Activated CD4-positive, alpha-beta T cell treated with anti-CD3 and anti-CD28 coated beads, Interleukin-2, Interleukin-4, amounts not matched to agents 100 ng/mL and 50 ng/mL, durations not matched to agents 16 hours and 8 hours (primary cell): ENCODE measurements around the gene IFT88.
A peak's percentile ranks its signal among the peaks of the same experiment; 100 is the strongest.

Source experiments
- DNase-seq: peaks from one replicate; pipeline ENCODE4 v3.0.0-alpha.2; 2020; ENCODE audit warnings: low spot score

The IFT88 gene, protein sequence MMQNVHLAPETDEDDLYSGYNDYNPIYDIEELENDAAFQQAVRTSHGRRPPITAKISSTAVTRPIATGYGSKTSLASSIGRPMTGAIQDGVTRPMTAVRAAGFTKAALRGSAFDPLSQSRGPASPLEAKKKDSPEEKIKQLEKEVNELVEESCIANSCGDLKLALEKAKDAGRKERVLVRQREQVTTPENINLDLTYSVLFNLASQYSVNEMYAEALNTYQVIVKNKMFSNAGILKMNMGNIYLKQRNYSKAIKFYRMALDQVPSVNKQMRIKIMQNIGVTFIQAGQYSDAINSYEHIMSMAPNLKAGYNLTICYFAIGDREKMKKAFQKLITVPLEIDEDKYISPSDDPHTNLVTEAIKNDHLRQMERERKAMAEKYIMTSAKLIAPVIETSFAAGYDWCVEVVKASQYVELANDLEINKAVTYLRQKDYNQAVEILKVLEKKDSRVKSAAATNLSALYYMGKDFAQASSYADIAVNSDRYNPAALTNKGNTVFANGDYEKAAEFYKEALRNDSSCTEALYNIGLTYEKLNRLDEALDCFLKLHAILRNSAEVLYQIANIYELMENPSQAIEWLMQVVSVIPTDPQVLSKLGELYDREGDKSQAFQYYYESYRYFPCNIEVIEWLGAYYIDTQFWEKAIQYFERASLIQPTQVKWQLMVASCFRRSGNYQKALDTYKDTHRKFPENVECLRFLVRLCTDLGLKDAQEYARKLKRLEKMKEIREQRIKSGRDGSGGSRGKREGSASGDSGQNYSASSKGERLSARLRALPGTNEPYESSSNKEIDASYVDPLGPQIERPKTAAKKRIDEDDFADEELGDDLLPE

DNA sequence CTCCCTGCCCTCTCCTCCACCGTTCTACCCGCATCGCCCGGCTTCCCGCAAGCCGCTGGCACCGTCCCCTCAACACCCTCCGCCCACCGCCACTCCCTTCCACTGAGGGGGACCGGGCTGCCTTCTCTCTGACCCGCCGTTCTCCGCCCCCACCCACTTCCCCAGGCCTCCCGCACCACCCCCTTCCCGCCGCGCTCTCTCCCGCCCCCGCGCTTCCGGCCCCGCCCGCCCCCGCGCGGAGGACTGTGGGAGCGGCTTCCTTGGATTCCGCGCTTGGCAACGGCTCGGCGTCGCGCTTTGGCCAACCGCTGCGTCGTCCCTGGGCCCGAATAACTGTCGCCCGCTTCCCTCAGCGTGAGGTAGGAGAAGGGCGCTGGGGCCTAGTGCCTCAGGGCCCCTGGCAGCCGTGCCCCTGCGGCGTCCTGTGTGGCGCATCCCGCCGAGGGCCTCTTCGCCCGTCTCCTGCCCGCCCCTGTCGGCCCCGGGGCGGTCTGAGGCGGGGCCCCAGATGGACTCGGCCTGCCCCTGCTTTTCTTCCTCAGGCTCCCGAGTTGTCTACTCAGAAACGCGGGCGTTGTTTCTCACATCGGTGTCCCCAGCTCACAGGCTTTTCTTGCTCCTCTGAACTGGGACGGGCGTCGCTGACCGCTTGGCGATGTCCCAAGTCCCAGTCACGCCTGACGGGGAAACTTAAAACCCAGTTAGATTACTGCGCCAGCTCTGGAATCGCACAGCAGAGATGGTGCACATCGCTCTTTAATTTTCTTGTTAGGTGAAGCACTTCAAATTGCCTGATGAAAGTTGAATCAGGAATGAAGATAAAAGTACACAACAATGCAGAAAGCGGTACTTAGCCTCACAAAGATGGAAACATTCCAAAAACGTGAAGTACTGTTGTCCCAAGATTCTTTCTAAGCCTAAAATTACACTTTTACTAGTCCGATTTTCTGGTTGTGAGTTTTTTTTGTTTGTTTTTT, at the start of gene IFT88:
Gene IFT88, plus strand, starts transcription at position 260 of the 977 bp plus-strand sequence. CDS start 7,229 bp downstream, outside the sequence.
- peak; percentile 88 for DNase-seq

DNA sequence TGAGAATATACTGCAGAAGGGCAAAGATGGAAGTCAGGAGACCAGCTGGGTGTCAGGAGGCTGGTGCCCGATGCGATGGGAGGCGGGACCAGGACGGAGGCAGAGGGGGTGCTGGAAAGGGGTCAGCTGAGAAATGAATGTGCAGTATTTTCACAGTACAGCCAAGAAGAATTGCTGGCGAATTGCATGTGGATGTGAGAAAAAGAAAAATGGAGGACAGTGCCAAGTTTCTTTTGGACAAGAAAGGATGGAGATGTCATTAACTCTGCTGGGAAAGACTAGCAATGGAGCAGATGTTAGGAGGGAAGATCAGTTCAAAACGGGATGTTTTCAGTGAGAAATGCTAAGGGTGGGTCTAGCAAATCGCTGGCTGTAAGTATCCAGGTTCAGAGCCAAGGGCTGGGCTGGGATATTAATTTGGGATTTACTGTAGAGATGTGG, 48.3 kb upstream of the IFT88 start:
- DNase-seq, result no peak

DNA sequence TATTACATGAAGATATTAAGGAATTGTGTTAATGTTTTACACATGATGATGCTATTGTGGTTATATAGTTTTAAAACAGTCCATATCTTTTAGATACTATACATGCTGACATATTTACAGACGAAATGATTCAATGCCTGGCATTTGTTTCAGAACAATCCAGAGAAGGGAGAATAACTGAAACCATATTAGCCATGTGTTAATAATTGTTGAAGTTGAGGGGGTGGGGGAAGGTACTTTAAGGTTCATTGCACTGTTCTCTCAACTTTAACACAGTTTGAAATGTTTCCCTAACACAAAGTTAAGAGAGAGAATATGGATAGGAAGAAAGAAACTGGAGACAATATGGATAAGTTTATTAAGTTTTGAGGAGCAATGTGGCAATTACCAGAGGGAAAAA, 47.1 kb upstream of the IFT88 start:
- DNase-seq, result no peak

DNA sequence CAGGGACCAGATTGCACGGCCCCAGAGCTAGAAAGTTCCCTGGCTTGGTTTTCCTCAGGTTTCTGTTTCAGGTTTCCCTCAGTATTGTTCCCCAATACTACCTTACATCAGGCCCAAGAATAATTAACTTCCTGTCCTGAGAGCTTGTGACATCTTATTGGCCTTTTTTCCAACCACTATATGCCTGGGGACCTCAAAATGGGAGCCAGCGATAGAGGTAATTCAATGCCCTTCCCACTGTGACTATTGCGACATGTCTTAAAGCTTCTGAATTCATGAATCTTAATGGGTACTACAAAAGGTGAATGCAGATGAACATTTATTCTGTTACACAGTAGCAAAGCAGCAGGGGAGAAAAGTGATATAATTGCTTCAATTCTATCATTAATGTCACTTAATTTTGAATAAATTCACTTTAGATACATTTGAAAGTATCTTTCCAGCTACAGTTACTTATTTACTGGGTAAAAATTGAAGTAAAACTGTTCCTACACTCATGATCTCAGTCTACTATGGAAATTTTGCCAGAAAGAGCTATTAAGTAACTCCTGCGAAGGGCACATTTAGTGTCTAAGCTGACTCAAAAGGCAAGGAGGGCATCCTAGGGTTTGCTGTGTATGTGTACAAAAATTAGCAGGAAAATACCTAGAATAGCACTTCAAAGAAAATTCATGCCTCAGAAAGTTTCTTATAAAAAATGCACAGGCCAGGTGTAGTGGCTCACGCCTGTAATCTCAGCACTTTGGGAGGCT, 45.4 kb upstream of the IFT88 start:
- DNase-seq, result no peak

DNA sequence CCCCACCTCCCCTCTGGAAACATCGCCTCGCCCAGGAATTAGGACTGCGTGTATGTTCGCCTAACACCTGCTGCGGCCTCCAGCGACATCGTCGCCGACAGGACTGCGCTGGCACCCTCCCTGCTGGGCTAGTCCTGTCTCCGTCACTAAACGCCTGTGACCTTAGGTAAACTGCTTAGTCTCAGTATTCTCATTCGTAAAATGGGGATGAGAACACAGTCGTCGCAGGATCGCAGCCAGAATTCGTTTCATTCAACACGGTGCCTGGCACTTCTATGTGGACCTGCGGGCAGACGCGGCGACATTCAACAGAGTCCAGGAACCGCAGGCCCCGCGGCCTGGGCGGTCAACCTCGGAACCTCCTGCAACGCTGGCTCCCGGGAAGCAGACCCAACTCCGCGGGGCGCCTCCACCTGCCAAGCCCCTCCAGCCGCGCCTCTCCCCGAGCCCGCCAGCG, 41.8 kb upstream of the IFT88 start:
- DNase-seq, result peak; percentile 5

DNA sequence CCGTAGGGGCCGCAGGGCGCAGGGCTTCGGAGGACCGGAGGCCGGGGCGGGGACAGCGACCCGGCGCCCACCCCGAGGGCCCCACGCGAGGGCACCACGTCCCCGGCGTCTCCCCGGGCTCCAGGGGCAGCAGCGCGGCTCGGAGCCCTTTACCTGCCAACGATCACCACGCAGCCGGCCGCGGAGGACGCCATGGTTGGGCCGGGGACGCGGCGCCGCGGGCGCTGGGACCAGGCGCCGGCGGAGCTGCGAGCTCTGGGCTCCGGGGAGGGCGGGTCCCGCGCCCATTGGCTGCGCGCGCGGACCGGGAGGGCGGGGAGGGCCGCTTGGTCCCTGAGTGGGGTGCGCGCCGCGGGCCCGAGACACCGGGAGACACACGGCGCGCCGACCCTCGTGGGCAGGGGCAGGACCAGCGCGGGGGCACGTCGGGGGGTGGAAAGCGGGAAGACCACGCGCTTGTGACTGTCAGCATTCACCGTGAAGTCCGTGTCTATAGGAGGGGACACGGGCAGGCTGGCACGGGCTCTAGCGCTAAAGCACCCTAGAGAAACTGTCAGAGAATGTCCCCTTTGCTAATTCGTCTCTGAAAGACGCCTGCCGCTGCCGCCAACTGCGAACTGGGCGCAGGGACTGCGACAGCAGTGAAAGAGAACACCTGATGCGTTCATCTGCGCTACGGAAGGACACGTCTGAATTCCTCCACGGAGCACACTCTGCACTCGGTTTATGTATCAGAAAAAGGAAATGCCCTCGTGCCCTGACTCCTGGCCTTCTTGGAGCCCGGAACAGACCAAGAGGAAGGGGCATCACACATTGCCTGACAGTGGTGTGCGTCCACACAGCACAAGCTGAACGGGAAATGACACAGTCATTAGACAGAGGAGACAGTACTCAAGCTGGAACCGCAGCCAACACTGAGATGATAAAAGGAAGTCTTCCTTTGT, 41.1 kb upstream of the IFT88 start, which contains the start of gene CRYL1:
Gene CRYL1, minus strand, starts transcription at position 257 of the 944 bp plus-strand sequence. Its CDS starts 63 bp downstream, at position 194.
- DNase-seq, result peak; percentile 67

DNA sequence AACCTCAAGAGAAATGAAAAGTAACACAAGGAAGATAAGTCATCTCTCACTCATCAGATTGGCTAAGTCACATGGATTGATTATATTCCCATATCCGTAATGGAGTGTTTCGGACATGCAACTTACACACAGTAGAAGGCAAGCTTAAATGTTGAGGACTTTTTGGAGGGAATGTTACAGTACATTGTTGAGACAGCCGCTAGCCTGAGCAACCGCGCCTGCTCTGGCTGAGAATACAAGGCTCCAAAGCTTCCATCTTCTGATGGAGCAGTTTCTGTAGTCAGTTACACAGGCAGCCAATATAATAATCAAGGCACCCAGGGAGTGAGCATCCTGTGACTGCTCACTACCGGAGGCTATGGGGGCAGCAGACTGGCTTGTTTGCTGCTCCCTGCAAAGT, 40.3 kb upstream of the IFT88 start:
- DNase-seq, result no peak

DNA sequence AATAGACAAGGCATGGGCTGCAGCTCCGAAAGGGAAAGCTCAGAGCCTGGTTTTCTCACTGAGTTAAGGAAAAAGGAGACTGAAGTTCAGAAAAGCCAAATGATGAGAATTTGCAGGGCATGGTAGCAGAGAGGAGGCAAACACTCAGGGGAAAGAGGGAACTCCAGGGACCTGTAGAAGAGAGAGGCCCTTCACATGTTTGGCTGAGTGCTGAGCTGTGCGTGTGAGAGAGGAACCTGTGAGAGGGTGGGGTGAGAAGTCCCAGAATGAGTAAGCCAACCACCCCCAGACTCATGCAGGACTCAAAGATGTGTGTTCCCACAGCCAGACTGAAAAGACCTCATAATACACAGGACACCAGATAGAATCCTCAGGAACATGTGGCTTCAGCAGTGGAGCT, 38.5 kb upstream of the IFT88 start:
- DNase-seq, result peak; percentile 40

DNA sequence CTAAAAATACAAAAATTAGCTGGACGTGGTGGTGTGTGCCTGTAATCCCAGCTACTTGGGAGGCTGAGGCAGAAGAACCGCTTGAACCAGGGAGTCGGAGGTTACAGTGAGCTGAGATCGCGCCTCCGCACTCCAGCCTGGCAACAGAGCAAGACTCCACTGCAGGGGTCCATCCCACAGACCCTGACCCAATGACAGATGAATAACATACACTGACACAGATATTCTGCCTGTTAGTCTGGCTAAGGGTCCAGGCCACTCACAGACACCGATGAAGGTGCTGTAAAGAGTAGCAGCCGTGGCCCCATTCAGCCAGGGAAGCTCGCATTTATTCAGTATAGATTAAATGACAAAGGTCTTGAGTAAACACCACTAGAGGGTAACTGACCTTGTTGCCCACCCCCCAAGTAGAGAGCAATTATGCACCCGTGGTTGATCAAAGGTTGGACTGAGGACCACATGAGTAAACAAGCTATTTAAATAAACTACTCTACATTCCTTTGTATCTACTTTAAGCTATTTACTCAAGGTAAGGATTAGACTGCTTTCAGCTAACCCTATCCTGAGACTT, 32.8 kb upstream of the IFT88 start:
- DNase-seq, result no peak

DNA sequence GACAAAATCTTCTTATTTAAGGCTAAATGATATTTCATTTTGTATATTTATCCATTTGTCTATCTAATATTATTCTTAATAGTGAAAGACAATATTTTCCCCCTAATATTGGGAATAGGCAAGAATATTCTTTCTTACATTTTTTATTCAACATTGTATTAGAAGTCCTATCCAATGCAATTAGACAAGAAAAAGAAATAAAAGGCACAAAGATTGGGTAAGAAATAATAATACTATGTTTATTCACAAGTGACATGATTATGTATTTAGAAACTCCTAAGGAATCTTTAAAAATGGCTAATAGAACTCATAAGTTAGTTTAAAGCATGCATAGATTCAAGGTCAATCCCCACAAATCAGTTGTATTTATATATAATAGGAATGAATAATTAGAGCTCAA, 30.0 kb upstream of the IFT88 start:
- no peak for DNase-seq

DNA sequence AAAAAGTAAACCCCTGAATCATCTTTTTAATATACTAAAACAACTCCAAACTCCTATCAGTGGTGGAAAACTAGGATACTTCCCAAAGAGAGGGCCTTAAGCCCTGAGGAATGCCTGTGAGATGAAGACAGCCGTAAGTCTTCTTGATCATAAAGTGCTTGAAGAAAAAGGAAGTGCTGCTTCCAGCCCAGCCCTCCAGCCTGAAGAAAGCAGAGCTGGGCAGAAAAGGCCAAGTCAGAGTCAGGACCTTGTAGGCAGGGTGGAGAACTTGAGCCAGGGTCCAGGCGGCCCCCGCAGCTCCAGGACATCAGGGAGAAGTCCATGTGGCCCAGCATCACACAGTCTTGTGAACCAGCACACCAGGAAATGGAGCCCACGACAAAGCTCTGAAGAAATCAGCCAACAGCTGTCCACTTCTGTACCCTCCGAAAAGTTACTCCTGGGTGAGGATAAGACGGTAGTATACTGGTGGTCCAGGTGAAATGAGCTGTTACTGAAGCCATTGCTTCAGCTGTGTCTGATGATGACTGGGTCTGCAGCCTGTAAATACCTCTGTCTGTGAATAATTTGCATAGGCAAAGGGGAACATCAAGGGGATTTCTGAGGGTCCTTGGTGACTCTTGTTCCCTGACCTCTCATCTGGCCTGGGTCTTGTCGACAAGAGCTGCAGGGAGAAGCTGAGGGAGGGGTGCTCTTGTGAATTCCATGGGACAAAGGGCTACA, 22.6 kb upstream of the IFT88 start:
- DNase-seq, result no peak

DNA sequence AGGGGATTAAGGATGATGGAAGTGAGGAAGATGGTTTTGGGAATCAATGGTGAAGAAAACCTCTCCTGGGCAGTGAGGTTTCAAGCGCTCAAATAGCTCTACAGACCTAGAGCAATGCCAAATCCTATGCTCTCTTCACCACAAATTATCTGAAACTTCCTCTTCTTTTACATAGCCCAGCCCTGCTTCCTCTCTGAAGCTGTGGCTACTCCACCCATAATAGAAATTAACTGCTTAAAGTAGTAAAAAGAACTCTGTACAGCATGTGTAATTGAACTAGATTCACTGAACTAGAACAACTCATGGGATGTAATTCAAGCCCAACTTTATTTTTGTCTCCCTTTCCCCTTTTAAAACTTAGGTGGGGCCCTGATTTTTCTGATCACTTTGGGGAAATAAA, 20.4 kb upstream of the IFT88 start:
- no peak for DNase-seq

DNA sequence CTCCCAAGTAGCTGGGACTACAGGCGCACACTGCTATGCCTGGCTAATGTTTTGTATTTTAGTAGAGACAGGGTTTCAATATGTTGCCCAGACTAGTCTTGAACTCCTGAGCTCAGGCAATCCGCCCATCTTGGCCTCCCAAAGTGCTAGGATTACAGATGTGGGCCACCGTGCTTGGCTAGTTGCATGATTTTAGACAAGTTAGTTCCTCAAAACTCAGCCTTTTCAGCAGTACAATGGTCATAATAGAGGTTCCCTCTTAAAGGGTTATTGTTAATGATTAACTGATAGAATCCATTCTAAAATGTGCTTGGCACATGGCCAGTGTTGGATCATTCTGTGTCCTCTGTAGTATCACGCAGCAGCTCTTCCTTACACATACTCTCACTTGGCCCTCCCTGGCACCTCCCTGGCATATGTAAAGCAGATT, 19.5 kb upstream of the IFT88 start:
- DNase-seq, result no peak

DNA sequence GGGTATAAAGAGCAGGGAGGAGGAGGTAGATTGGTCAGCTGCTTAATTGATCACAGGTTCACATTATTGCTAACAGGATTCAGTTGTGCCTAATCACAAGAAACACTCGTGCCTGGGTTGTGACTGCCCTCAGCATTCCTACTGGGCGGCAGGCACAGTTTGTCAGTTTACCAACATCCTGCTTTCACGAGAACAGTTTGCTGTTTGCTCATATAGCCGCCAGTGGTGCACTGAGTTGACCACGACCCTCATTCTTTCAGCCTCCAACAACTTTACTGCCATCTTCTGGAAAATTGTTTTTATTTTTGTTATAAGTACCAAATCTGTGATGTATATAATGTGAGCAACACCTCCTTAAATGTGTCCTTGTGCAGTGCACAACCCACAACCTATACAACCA, 16.2 kb upstream of the IFT88 start:
- no peak for DNase-seq

DNA sequence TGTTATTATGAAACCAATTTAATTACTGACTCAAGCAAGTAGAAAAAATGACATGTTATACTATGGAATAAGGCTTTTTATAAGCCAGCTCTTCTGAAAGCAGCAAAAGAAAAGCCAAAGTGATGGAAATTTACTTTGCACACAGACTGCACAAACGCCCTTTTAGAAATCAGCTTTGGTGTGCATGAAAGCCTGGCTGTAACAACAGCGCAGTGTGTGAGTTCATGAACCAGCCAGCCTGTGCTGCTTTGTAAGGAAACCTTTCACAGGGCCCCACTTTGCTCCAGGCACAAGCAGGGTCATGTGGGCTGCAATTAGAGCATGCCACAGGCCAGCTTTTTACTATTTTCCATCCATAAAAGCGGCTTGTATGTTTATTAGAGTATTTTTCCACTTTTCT, 13.6 kb upstream of the IFT88 start:
- no peak for DNase-seq

DNA sequence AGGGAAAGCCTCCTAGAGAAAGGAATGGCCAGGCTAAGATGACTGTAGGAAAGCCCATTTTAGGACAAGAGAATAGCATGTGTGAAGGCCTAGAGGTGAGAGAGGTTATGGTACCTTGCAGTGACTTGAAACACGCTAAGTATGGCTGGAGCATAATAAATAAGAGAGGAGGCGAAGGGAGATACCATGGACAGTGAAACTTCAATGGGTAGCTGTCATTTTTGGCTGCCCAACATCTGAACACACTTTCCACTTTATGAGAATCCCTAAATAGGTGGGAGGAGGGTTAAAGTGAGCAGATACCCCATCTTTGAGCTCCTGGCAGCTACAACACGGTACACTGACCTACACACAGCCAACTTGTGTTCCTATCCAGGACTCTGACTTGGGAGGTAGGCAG, 8.0 kb upstream of the IFT88 start:
- no peak for DNase-seq

DNA sequence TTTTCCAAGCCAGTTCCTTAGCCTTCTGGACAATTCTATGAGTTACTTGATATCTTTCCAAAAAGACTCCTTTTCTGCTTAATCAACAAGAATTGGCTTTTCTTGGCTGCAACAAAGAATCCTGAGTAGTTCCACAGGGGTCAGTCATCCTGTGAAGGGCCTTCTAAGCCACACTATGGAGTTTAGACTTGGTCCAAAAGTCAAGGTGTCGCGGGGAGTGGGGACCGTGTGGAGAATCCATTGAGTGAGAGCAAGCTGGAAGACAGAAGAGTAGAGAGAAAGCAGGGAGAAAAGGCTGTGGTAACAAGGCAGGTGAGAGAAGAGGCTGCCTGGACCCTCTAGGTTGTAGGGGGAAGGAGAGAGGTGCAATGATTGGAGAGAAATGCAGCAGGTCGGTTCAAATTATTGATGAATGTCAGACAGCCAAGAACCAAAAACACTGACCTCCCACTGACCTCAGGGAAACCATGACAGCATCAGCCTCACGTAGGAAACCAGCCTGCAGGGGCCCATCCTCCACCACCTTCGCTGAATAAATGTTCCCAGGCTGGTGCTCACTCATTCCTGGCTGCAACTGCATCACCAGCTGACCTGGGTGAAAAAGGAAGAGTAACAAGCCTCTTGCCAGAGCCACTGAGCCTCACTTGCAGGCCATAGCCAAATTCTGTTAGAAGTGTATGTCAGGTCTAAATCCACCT, 7.1 kb upstream of the IFT88 start:
- no peak for DNase-seq

DNA sequence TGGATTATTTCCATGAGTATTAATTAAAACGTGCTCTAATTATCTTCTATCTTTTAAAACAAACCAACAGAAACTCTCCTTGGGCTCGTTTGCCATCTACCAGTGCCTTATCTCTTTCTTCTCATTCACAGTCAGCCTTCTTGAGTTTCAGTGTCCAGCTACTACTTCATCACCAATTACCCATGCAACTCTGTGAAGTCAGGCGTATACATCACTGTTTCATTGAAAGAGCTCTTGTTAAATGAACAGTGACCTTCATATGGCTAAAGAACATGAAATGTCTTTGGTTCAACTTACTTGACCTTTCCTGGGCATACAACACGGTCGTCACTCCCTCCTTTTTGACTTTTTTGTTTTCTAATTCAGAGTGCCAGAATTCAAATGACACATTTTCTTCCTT, 5.2 kb upstream of the IFT88 start:
- no peak for DNase-seq
